IMR-90 (cell line): ENCODE results near the gene DCLRE1B. TPM values are rescaled to one million over a fixed set of nuclear protein-coding genes. Genes with fewer than 3 reads are reported as not detected.

Experiments used
- ATAC-seq: fragments of 200-7000 bp; cut with Tn5 transposase; 2 replicates; pipeline ENCODE4 v1.9.1; 2020; ENCODE audit warnings: low read depth, mild to moderate bottlenecking, moderate library complexity
- BruUV-seq: library from RNA; stranded (reverse); fragments of 400-500 nt; replicated peaks from 2 replicates; lab custom pipeline; 2021; lab: Mats Ljungman, UMichigan
- CTCF ChIA-PET: fragments of 300-600 bp; formaldehyde crosslinking; extraction: SDS; loops from one replicate; lab custom pipeline; 2021; ENCODE audit warnings: antibody characterized with exemption; lab: Yijun Ruan, JAX
- POLR2A ChIA-PET: fragments of 300-600 bp; sonication (Branson Sonifier 250); formaldehyde crosslinking; loops from one replicate; lab custom pipeline; 2022; ENCODE audit warnings: antibody characterized with exemption; ENCODE audit not compliant: unreplicated experiment; lab: Charles Lee
- DNase-seq: peaks from one replicate; pipeline ENCODE4 v3.0.0; 2013
- H2AFZ ChIP-seq: replicated peaks from 2 replicates; pipeline ENCODE3; 2013; ENCODE audit warnings: low read length, mild to moderate bottlenecking; ENCODE audit not compliant: poor library complexity
- H2AK5ac ChIP-seq: 2 replicates; pipeline ENCODE4 v1.6.1; 2013; ENCODE audit warnings: low read depth, low read length, inconsistent platforms
- H2AK9ac ChIP-seq: replicated peaks from 2 replicates; pipeline ENCODE3; 2013; ENCODE audit warnings: mild to moderate bottlenecking, low read depth, low read length, moderate library complexity; ENCODE audit not compliant: poor library complexity
- H2BK120ac ChIP-seq: 2 replicates; pipeline ENCODE4 v1.6.1; 2013; ENCODE audit warnings: low read depth, low read length, inconsistent platforms
- H2BK15ac ChIP-seq: 3 replicates; pipeline ENCODE4 v1.6.1; 2013; ENCODE audit warnings: low read depth, low read length, inconsistent platforms
- H2BK20ac ChIP-seq: 2 replicates; pipeline ENCODE4 v1.6.1; 2013; ENCODE audit warnings: low read depth, mild to moderate bottlenecking, inconsistent platforms, low read length, moderate library complexity
- H2BK5ac ChIP-seq: 2 replicates; pipeline ENCODE4 v1.6.1; 2013; ENCODE audit warnings: mild to moderate bottlenecking, low read depth, low read length, inconsistent platforms; ENCODE audit not compliant: poor library complexity, severe bottlenecking
- H3K14ac ChIP-seq: replicated peaks from 2 replicates; pipeline ENCODE4 v1.6.1; 2013; ENCODE audit warnings: low read depth, low read length, inconsistent platforms
- H3K18ac ChIP-seq: 2 replicates; pipeline ENCODE4 v1.6.1; 2013; ENCODE audit warnings: low read depth, low read length, control low read depth
- H3K23ac ChIP-seq: 2 replicates; pipeline ENCODE4 v1.6.1; 2013; ENCODE audit warnings: low read depth, low read length, inconsistent platforms
- H3K27ac ChIP-seq: 2 replicates; pipeline ENCODE4 v1.5.1; 2013; ENCODE audit warnings: mild to moderate bottlenecking, control low read depth, low read length; ENCODE audit not compliant: insufficient read depth
- H3K27me3 ChIP-seq: 2 replicates; pipeline ENCODE4 v1.6.1; 2013; ENCODE audit warnings: low read length; ENCODE audit not compliant: control insufficient read depth, insufficient read depth
- H3K36me3 ChIP-seq: 2 replicates; pipeline ENCODE4 v1.6.1; 2013; ENCODE audit warnings: low read length, mixed read lengths; ENCODE audit not compliant: control insufficient read depth, insufficient read depth
- H3K4ac ChIP-seq: 2 replicates; pipeline ENCODE4 v1.6.1; 2013; ENCODE audit warnings: low read depth, low read length, inconsistent platforms
- H3K4me1 ChIP-seq: 2 replicates; pipeline ENCODE4 v1.6.1; 2013; ENCODE audit warnings: low read length, mixed read lengths; ENCODE audit not compliant: control insufficient read depth, insufficient read depth
- H3K4me2 ChIP-seq: 2 replicates; pipeline ENCODE4 v1.6.1; 2013; ENCODE audit warnings: low read depth, mild to moderate bottlenecking, control low read depth, low read length, moderate library complexity
- H3K4me3 ChIP-seq: 2 replicates; pipeline ENCODE4 v1.5.1; 2013; ENCODE audit warnings: low read depth, mild to moderate bottlenecking, control low read depth, low read length, moderate library complexity; ENCODE audit not compliant: insufficient read depth
- H3K56ac ChIP-seq: 2 replicates; pipeline ENCODE4 v1.6.1; 2013; ENCODE audit warnings: low read length, inconsistent platforms; ENCODE audit not compliant: insufficient read depth; ENCODE audit errors: extremely low read depth
- H3K79me1 ChIP-seq, 2 experiments: 2 replicates each; pipeline ENCODE4 v1.6.1; 2013; ENCODE audit warnings: low read length in 2 of 2, inconsistent platforms in 1 of 2, low read depth in 1 of 2
- H3K9ac ChIP-seq: 2 replicates; pipeline ENCODE4 v1.6.1; 2013; ENCODE audit warnings: low read depth, low read length, control low read depth
- H3K9me1 ChIP-seq: 2 replicates; pipeline ENCODE4 v1.6.1; 2013; ENCODE audit warnings: low read length, inconsistent platforms; ENCODE audit not compliant: insufficient read depth
- H3K9me3 ChIP-seq: 2 replicates; pipeline ENCODE4 v1.6.1; 2013; ENCODE audit warnings: low read length; ENCODE audit not compliant: control insufficient read depth, insufficient read depth
- H4K20me1 ChIP-seq: 2 replicates; pipeline ENCODE4 v1.6.1; 2013; ENCODE audit warnings: low read length, inconsistent platforms; ENCODE audit not compliant: insufficient read depth
- H4K5ac ChIP-seq: 2 replicates; pipeline ENCODE4 v1.6.1; 2013; ENCODE audit warnings: mild to moderate bottlenecking, low read depth, low read length, control low read depth
- H4K8ac ChIP-seq, 2 experiments: 2 replicates each; pipeline ENCODE4 v1.6.1; 2013; ENCODE audit warnings: low read depth in 2 of 2, low read length in 2 of 2, control low read depth in 1 of 2, inconsistent platforms in 1 of 2
- H4K91ac ChIP-seq: 2 replicates; pipeline ENCODE4 v1.6.1; 2013; ENCODE audit warnings: low read depth, low read length, inconsistent platforms; ENCODE audit not compliant: insufficient read depth
- BHLHE40 ChIP-seq: fragments of 150-350 bp; IDR thresholded peaks from 2 replicates; pipeline ENCODE4 v1.6.1; 2016; ENCODE audit warnings: mild to moderate bottlenecking, low read depth, low read length
- CEBPB ChIP-seq: IDR thresholded peaks from 2 replicates; pipeline ENCODE4 v1.6.1; 2012; ENCODE audit warnings: low read depth, low read length, improper control_type of control experiment
- CHD1 ChIP-seq: IDR thresholded peaks from 2 replicates; pipeline ENCODE4 v1.6.1; 2012; ENCODE audit warnings: low read depth, low read length, improper control_type of control experiment
- CTCF ChIP-seq: conservative IDR thresholded peaks from 2 replicates; pipeline ENCODE4 v1.5.1; 2012; ENCODE audit warnings: mild to moderate bottlenecking, low read depth, low read length, improper control_type of control experiment
- ELK1 ChIP-seq: fragments of 150-350 bp; IDR thresholded peaks from 2 replicates; pipeline ENCODE4 v1.6.1; 2016; ENCODE audit warnings: low read depth, mild to moderate bottlenecking, low read length, moderate library complexity, borderline replicate concordance
- FOS ChIP-seq: fragments of 150-350 bp; IDR thresholded peaks from 2 replicates; pipeline ENCODE4 v1.6.1; 2016; ENCODE audit warnings: low read depth, low read length
- MAFK ChIP-seq: IDR thresholded peaks from 2 replicates; pipeline ENCODE4 v1.6.1; 2012; ENCODE audit warnings: low read depth, low read length, improper control_type of control experiment
- MAZ ChIP-seq: IDR thresholded peaks from 2 replicates; pipeline ENCODE4 v1.6.1; 2012; ENCODE audit warnings: low read depth, mild to moderate bottlenecking, low read length, improper control_type of control experiment, moderate library complexity, borderline replicate concordance
- MXI1 ChIP-seq: IDR thresholded peaks from 2 replicates; pipeline ENCODE4 v1.6.1; 2012; ENCODE audit warnings: low read depth, mild to moderate bottlenecking, low read length, moderate library complexity, borderline replicate concordance
- NFE2L2 ChIP-seq: fragments of 150-350 bp; IDR thresholded peaks from 2 replicates; pipeline ENCODE4 v1.6.1; 2016; ENCODE audit warnings: low read depth, mild to moderate bottlenecking, low read length
- POLR2A ChIP-seq: IDR thresholded peaks from 2 replicates; pipeline ENCODE4 v1.6.1; 2012; ENCODE audit warnings: mild to moderate bottlenecking, low read depth, low read length
- RAD21 ChIP-seq: IDR thresholded peaks from 2 replicates; pipeline ENCODE4 v1.6.1; 2012; ENCODE audit warnings: low read length, improper control_type of control experiment
- RCOR1 ChIP-seq: IDR thresholded peaks from 2 replicates; pipeline ENCODE4 v1.6.1; 2012; ENCODE audit warnings: mild to moderate bottlenecking, low read length, improper control_type of control experiment; ENCODE audit not compliant: insufficient replicate concordance
- RFX5 ChIP-seq: IDR thresholded peaks from 2 replicates; pipeline ENCODE4 v1.8.0; 2012; ENCODE audit warnings: low read depth, mild to moderate bottlenecking, low read length, moderate library complexity
- SMC3 ChIP-seq: fragments of 150-350 bp; IDR thresholded peaks from 2 replicates; pipeline ENCODE4 v1.6.1; 2016; ENCODE audit warnings: low read depth, mild to moderate bottlenecking, antibody characterized with exemption, low read length, moderate library complexity
- WGBS, 2 experiments: methylation state at CpG; one replicate each; pipeline versions ENCODE4 v1.1.5 to v1.1.7; 2013; ENCODE audit warnings: missing lambda C conversion rate in 2 of 2; ENCODE audit not compliant: insufficient read length in 1 of 2; ENCODE audit errors: extremely low coverage in 2 of 2; 5-methylcytosine and 5-hydroxymethylcytosine counted together
- dilution Hi-C: fragments of 300-500 bp; cut with HindIII; formaldehyde crosslinking; loops from one replicate; pipeline ENCODE4 v1.14.3; 2018; ENCODE audit warnings: low sequenced_read_pairs; ENCODE audit not compliant: unreplicated experiment
- in situ Hi-C: fragments of 300-500 bp; cut with MboI; formaldehyde crosslinking; loops from 3 replicates; pipeline ENCODE4 v1.14.3; 2019; ENCODE audit warnings: low sequenced_read_pairs, inconsistent platforms, mixed read lengths
- intact Hi-C: fragments of 100-400 bp; cut with micrococcal nuclease; formaldehyde crosslinking; loops from 2 replicates; pipeline ENCODE4 v1.10.0; 2022
- polyA plus RNA-seq, 3 experiments: library from polyadenylated mRNA; depleted of rRNA; stranded (reverse); fragments of >200 nt; gene quantifications; 2 replicates each; pipeline ENCODE4 v1.2.3, GENCODE V29; 2012; ENCODE audit warnings: low replicate concordance in 1 of 3
- total RNA-seq: library from RNA; depleted of rRNA; stranded (reverse); fragments of >200 nt; gene quantifications from 2 replicates; pipeline ENCODE4 v1.2.3, GENCODE V29; 2012
- TF ChIP-seq, protein P1 (sequence below): fragments of 150-350 bp; IDR thresholded peaks from 2 replicates; pipeline ENCODE4 v1.6.1; 2017; ENCODE audit warnings: mild to moderate bottlenecking, antibody characterized with exemption, low read length, low read depth

The DCLRE1B gene
- total and polyA plus RNA-seq, 2 of the 4 experiments (the other 2 are of a cell fraction) = 4.9 to 6.1 TPM

DNA sequence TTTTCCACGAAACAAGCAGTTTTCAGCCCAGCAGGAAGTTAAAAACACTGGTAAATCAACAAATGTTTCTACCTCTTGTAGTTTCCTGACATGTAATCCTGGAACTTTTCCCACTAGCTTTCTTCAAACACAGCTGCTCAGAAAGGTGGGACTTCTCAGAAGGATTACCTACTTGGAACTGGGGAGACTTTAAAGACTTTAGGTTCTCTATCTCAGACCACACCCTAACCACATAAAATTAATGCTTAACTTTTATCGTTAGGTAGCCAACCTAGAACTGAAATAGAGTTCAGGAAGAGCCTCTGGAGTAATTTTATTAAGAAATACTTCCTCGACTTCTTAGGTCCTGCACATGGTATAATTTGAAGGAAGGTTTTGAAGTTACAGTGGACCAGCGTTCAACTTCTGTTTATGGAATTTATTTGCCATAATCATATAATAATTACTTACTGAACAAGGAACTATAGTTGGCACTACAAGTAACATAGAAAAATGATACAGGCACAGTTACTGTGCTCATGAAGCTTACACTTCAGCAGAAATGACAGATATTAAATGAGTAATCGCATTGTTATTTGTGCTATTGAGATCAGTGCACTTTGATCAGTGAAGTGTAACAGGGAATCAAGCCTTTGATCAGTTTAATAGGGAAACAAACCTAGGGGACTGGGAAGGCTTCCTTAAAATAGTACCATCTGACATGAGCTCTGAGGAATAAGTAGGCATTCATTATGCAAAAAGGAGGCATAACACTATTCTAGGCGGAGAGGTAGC, 17.5 kb upstream of the DCLRE1B start, which contains the start of gene BCL2L15:
Gene BCL2L15, minus strand, starts transcription at position 180 of the 774 bp plus-strand sequence. CDS start 206 bp downstream, outside the sequence.
- H3K4me1 ChIP-seq = no peaks in the 10 kb centered on the region
- no peak within 1 kb of the TSS for H4K91ac ChIP-seq
- ChIA-PET POLR2A (no interaction called here), CTCF (no interaction called here)
- H3K9me3 ChIP-seq = no peaks in the 10 kb centered on the region
- no peaks in the 10 kb centered on the region for H3K79me1 ChIP-seq
- H3K9ac ChIP-seq = no peak within 1 kb of the TSS
- H2AK5ac ChIP-seq = no peak within 1 kb of the TSS
- no peak within 1 kb of the TSS for H4K5ac ChIP-seq
- H2AFZ ChIP-seq = no peak within 1 kb of the TSS
- H3K4me3 ChIP-seq = no peak within 1 kb of the TSS
- H3K23ac ChIP-seq = no peak within 1 kb of the TSS
- no peaks in the 10 kb centered on the region for H4K20me1 ChIP-seq
- no peaks in the 10 kb centered on the region for H3K36me3 ChIP-seq
- no peaks in the 10 kb centered on the region for H3K27me3 ChIP-seq
- dilution Hi-C loops = no loop called here
- no peak within 1 kb of the TSS for H3K4ac ChIP-seq
- H3K56ac ChIP-seq = no peak within 1 kb of the TSS
- no peak within 1 kb of the TSS for H3K18ac ChIP-seq
- no peak within 1 kb of the TSS for H3K27ac ChIP-seq
- H3K14ac ChIP-seq = no peak within 1 kb of the TSS
- H3K4me2 ChIP-seq = no peak within 1 kb of the TSS
- no TSS peak for BruUV-seq
- intact Hi-C loops = no loop called here
- in situ Hi-C loops = no loop called here
- no peaks in the 10 kb centered on the region for H3K9me1 ChIP-seq
- no peak within 1 kb of the TSS for H2BK20ac ChIP-seq
- no peak within 1 kb of the TSS for H2BK15ac ChIP-seq
- H2BK5ac ChIP-seq = no peak within 1 kb of the TSS
- no peak within 1 kb of the TSS for H2BK120ac ChIP-seq
- TF ChIP-seq RCOR1 = no peak
- no peak for TF ChIP-seq CTCF
- no peak for TF ChIP-seq MXI1
- no peak for TF ChIP-seq BHLHE40
- TF ChIP-seq RFX5 = no peak
- no peak for TF ChIP-seq SMC3
- TF ChIP-seq POLR2A = no peak
- TF ChIP-seq MAZ = no peak
- TF ChIP-seq NFE2L2 = no peak
- TF ChIP-seq, protein P1, sequence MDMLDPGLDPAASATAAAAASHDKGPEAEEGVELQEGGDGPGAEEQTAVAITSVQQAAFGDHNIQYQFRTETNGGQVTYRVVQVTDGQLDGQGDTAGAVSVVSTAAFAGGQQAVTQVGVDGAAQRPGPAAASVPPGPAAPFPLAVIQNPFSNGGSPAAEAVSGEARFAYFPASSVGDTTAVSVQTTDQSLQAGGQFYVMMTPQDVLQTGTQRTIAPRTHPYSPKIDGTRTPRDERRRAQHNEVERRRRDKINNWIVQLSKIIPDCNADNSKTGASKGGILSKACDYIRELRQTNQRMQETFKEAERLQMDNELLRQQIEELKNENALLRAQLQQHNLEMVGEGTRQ = no peak
- no peak for TF ChIP-seq RAD21
- TF ChIP-seq FOS = no peak
- TF ChIP-seq ELK1 = no peak
- no peak for TF ChIP-seq CEBPB
- no peak for TF ChIP-seq MAFK
- no peak for TF ChIP-seq CHD1
- ATAC-seq (no peak), DNase-seq (no peak)
- no CpG with 5 or more reads among the region's 6 CpGs for WGBS, 2 experiments
- H2AK9ac ChIP-seq = no peak within 1 kb of the TSS
- no peak within 1 kb of the TSS for H4K8ac ChIP-seq
